Heart left ventricle (tissue), 16 donors: ENCODE data around the gene SHISA4. TPM values are rescaled to one million over a fixed set of nuclear protein-coding genes. Genes with fewer than 3 reads are reported as not detected.

ENCODE experiments used
- ATAC-seq, 4 donors: fragments of 200-7000 bp; cut with Tn5 transposase; one replicate each; pipeline ENCODE4 v1.9.1; 2020 to 2022; ENCODE audit warnings: moderate library complexity in 4 of 4, mild to moderate bottlenecking in 3 of 4, moderate number of reproducible peaks in 1 of 4
- DNase-seq, 5 donors: peaks; one replicate each; pipeline ENCODE4 v3.0.0-alpha.2; 2020
- H3K27ac ChIP-seq, 12 donors: fragments of 200-600 bp; sonication (generic) in 4 of 12; one replicate each; pipeline versions ENCODE4 v1.5.0 to v1.8.0; 2016 to 2022; ENCODE audit warnings: mild to moderate bottlenecking in 2 of 12
- H3K27me3 ChIP-seq, 9 donors: fragments of 200-600 bp; sonication (generic) in 2 of 9; one replicate each; pipeline versions ENCODE4 v1.5.1 to v1.8.0; 2016 to 2022; ENCODE audit warnings: mild to moderate bottlenecking in 3 of 9
- H3K36me3 ChIP-seq, 9 donors: fragments of 200-600 bp; sonication (generic) in 2 of 9; one replicate each; pipeline versions ENCODE4 v1.5.0 to v1.8.0; 2018 to 2022; ENCODE audit warnings: mild to moderate bottlenecking in 2 of 9
- H3K4me1 ChIP-seq, 12 donors: fragments of 200-600 bp; sonication (generic) in 4 of 12; one replicate each; pipeline versions ENCODE4 v1.5.0 to v1.8.0; 2016 to 2022; ENCODE audit warnings: mild to moderate bottlenecking in 3 of 12
- H3K4me3 ChIP-seq, 12 donors: fragments of 200-600 bp; sonication (generic) in 4 of 12; one replicate each; pipeline versions ENCODE4 v1.5.0 to v1.8.0; 2017 to 2022; ENCODE audit warnings: mild to moderate bottlenecking in 9 of 12, moderate library complexity in 4 of 12
- H3K9me3 ChIP-seq, 12 donors: fragments of 200-600 bp; sonication (generic) in 4 of 12; one replicate each; pipeline versions ENCODE4 v1.5.0 to v1.8.0; 2016 to 2022; ENCODE audit warnings: mild to moderate bottlenecking in 1 of 12
- POLR2A ChIP-seq, 2 donors: fragments of 450-650 bp; IDR thresholded peaks; one replicate each; pipeline ENCODE4 v1.6.1; 2017; ENCODE audit warnings: antibody characterized with exemption in 2 of 2, mild to moderate bottlenecking in 2 of 2, moderate library complexity in 2 of 2
- WGBS, 4 donors: extraction: QIAGEN DNeasy Blood & Tissue Kit in 2 of 4; methylation state at CpG; one replicate each; pipeline versions ENCODE4 v1.1.5 to v1.1.7; 2013 to 2018; 5-methylcytosine and 5-hydroxymethylcytosine counted together
- intact Hi-C, 10 donors: fragments of 100-400 bp; cut with DNase I; formaldehyde crosslinking; loops; one replicate each; pipeline versions ENCODE4 v1.11.1 to v1.14.2; 2022
- polyA plus RNA-seq, 2 donors: library from polyadenylated mRNA; stranded (reverse); fragments of 200-250 nt; gene quantifications; one replicate each; pipeline ENCODE4 v1.2.3, GENCODE V29; 2013
- total RNA-seq, 9 donors: library from RNA; depleted of rRNA in 2 of 9; stranded (reverse); fragments of >200 nt in 2 of 9; fragmentation: NEBNext Ultra II Directional in 3 of 9; extraction: Animal tissue kit (Norgen Biotek cat#: 25700) in 3 of 9; gene quantifications; one replicate each; pipeline versions ENCODE4 v1.1.0 to v1.2.4, GENCODE V29; 2016 to 2023
- TF ChIP-seq, protein P1 (sequence below), 12 donors: fragments of 200-600 bp; sonication (generic) in 4 of 12; IDR thresholded peaks; one replicate each; pipeline versions ENCODE4 v1.5.0 to v1.8.0; 2018 to 2022; ENCODE audit warnings: antibody characterized with exemption in 12 of 12, mild to moderate bottlenecking in 5 of 12
- donor health status: ischemic (EF 13 %, LVEDD 7.1; RV severe dilation, severe dysfunction).
- donor health status: healthy with polysubstance abuse.
- donor health status: DM: no; HTN: yes; CAD: no.
- donor health status: DM: no; HTN: no; CAD: no.
- donor health status: ischemic (EF 25% LVEDD 6.9; RV normal size, moderate dysfunction).
- donor health status: ischemic (EF 25% LVEDD 5.7; RV mildly dilated, moderate dysfunction).
- donor health status: healthy.
- donor health status: DM: yes; HTN: yes; CAD: no.
- donor health status: ischemic (EF 35%, LVEDD 5.7; RV mildly dilated, moderate dysfunction).
- donor health status: nonischemic (EF 11% LVEDD 7.7; RV severe dilation, severe dysfunction).
- donor health status: DM: yes; HTN: yes; CAD: no.
- donor health status: PGD.
- donor health status: ischemic (EF 29% LVEDD 5.4; RV normal size, mild dysfunction).
- donor health status: nonischemic (EF 23%, LVEDD 6.1; RV moderate dilation, normal function).

SHISA4 gene
- total and polyA plus RNA-seq, 11 donors, result 53.2 to 262 (median 120) TPM

DNA sequence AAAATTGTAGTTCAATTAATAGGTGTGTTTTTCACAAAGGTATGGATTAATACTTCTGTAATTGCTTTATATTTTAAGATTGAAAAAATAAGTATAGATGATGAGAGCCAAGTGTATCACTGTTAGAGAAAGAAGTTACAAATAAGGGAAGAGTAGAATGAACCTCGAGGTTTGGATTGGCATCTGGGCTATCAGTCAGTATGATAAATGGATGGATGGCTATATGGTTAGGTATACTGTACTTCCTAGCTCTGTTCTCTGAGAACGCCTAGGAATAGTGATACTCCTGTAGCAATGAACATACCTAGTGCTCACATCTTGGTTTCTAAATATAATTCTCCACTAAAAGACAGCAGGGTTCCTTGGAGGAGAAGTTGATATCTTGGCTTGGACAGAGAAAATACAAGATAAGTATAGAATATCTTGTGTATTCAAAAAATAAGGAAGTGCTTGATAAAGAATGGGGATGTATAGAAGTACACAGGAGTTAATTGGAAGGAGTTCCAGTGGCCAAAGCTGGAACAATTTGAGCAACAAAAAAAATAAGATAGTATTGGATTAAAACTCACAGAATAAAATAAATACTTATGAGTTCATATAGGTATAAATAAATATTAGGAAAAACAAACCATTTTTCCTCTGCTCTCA is 47.3 kb upstream of the SHISA4 start:
- H3K27ac ChIP-seq, result no peak overlapping the region
- intact Hi-C loops, result no loop called here
- H3K4me3 ChIP-seq, result no peak overlapping the region
- WGBS, 4 donors, result 75 to 85% (median 80%) methylated on average over 2 of the region's 2 CpGs
- H3K36me3 ChIP-seq, result peaks cover 0 to 11% (median 3%) of the 10 kb centered on the region in 9 donors
- peaks cover 0 to 20% (median 3%) of the 10 kb centered on the region in 12 donors for H3K4me1 ChIP-seq
- DNase-seq, result no peak
- H3K9me3 ChIP-seq, result no peaks in the 10 kb centered on the region
- no peak for TF ChIP-seq POLR2A (IDR thresholded peaks at IDR 0.05)
- TF ChIP-seq, protein P1, sequence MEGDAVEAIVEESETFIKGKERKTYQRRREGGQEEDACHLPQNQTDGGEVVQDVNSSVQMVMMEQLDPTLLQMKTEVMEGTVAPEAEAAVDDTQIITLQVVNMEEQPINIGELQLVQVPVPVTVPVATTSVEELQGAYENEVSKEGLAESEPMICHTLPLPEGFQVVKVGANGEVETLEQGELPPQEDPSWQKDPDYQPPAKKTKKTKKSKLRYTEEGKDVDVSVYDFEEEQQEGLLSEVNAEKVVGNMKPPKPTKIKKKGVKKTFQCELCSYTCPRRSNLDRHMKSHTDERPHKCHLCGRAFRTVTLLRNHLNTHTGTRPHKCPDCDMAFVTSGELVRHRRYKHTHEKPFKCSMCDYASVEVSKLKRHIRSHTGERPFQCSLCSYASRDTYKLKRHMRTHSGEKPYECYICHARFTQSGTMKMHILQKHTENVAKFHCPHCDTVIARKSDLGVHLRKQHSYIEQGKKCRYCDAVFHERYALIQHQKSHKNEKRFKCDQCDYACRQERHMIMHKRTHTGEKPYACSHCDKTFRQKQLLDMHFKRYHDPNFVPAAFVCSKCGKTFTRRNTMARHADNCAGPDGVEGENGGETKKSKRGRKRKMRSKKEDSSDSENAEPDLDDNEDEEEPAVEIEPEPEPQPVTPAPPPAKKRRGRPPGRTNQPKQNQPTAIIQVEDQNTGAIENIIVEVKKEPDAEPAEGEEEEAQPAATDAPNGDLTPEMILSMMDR (IDR thresholded peaks at IDR 0.05), result no peak
- no peaks in the 10 kb centered on the region for H3K27me3 ChIP-seq
- no peak for ATAC-seq

DNA sequence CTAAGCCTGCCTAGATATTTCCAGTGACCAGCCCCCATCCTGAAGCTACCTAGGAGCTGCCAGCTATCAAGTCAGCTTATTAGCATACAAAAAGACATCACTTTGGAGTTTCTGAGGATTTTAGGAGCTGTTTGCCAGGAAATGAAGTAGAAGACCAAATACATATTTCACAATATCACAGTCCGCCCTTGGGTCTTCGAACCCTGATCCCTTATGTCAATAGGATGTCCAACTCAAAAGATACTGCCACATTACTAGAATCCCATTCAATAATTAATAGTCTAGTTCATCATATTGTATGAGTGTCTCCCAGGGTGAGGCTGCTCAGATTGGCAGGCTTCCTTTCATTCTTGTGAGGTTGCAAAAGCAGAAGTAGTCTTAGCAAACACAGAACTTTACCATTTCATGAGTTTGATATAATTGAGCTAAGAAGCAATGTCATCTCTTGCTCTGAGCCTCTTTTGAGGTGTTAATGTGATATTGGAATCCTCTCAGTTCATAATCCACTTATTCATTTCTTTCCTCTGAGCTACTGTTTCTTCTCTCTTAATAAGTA is 46.1 kb upstream of the SHISA4 start:
- peaks cover 0 to 20% (median 5%) of the 10 kb centered on the region in 12 donors for H3K4me1 ChIP-seq
- no peaks in the 10 kb centered on the region for H3K27me3 ChIP-seq

DNA sequence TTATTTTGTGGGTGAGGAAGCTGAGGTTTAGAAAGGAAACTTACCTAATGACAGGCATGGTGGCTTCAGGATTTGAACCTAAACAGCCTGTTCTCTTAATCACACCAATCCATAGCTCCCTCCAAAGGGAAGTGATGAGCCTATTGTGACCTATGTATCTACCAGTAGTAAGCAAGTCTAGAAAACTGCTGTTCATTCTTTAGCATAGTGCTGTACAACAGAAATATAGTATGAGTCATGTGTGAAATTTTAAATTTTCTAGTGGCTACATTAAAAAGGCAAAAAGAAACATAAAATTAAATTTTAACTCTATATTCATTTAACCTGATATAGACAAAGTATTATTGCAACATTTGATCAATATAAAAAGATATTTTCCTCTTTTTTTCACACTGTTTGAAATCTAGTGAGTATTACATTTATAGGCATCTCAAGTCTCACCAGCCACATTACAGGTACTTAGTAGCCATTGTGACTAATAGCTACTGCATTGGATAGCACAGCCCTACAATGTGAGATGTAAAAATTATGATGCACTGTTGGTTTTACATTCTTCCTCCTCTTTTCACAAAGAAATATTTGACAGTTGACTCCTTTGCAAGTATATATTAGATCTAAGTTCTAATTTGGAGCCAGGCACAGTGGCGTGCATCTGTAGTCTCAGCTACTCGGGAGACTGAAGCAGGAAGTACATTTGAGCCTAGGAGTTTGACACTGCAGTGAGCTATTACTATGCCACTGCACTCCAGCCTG is 43.2 kb upstream of the SHISA4 start:
- 44 to 55% (median 50%) methylated on average over 2 of the region's 2 CpGs for WGBS, 4 donors
- H3K4me1 ChIP-seq, result peaks cover 0 to 31% (median 17%) of the 10 kb centered on the region in 12 donors
- DNase-seq, result no peak
- intact Hi-C loops, result no loop called here
- H3K27me3 ChIP-seq, result no peaks in the 10 kb centered on the region
- H3K27ac ChIP-seq, result no peak overlapping the region
- no peak overlapping the region for H3K4me3 ChIP-seq
- ATAC-seq, result no peak
- TF ChIP-seq, protein P1 (IDR thresholded peaks at IDR 0.05), result no peak
- no peak for TF ChIP-seq POLR2A (IDR thresholded peaks at IDR 0.05)
- H3K9me3 ChIP-seq, result no peaks in the 10 kb centered on the region
- peaks cover 0 to 29% (median 23%) of the 10 kb centered on the region in 9 donors for H3K36me3 ChIP-seq

More for the DNA sequence above, 46.1 kb upstream of the SHISA4 start:
- intact Hi-C loops, result no loop called here
- DNase-seq (no peak), ATAC-seq (no peak)
- no peak overlapping the region for H3K27ac ChIP-seq
- WGBS, 4 donors, result 93 to 99% (median 96%) methylated on average over 2 of the region's 2 CpGs
- no peaks in the 10 kb centered on the region for H3K9me3 ChIP-seq
- peaks cover 0 to 10% (median 1%) of the 10 kb centered on the region in 9 donors for H3K36me3 ChIP-seq
- TF ChIP-seq, protein P1 (IDR thresholded peaks at IDR 0.05), result no peak
- TF ChIP-seq POLR2A (IDR thresholded peaks at IDR 0.05), result no peak
- no peak overlapping the region for H3K4me3 ChIP-seq

DNA sequence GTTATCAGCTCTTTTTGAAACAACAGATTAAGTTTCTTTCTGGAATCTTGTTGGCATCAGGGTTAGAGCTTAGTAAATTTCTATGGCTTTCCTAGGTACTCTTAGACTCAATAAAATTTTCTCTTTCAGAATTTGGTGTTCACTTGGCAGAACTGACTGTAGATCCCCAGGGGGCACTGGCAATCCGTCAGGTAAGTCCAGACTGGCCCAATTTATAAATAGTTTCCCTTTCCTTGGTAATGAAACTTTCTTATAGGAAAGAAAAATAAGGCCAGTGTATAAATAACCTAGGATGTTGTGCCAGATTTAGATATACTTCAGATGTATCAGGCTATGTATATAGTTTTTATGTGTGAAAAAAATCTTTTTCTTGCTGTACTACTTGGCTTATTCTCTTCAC is 41.5 kb upstream of the SHISA4 start:
- no peak overlapping the region for H3K27ac ChIP-seq

More for the DNA sequence above, 41.5 kb upstream of the SHISA4 start:
- WGBS, 4 donors, result 35 to 54% (median 42%) methylated on average over 1 of the region's 1 CpG
- Histone ChIP-seq H3K36me3 (peaks cover 0 to 45% (median 37%) of the 10 kb centered on the region in 9 donors), H3K27me3 (no peaks in the 10 kb centered on the region), H3K9me3 (no peaks in the 10 kb centered on the region), H3K4me3 (no peak overlapping the region), H3K4me1 (peaks cover 0 to 38% (median 24%) of the 10 kb centered on the region in 12 donors)
- no peak for ATAC-seq
- TF ChIP-seq, protein P1 (IDR thresholded peaks at IDR 0.05), result no peak
- TF ChIP-seq POLR2A (IDR thresholded peaks at IDR 0.05), result no peak
- no peak for DNase-seq
- intact Hi-C loops, result no loop called here
